B cell (primary cell): Measurements from ENCODE around the gene CDHR1. TPM values are rescaled to one million over a fixed set of nuclear protein-coding genes. Genes with fewer than 3 reads are reported as not detected.

Experiments
- ATAC-seq: fragments of 200-7000 bp; cut with Tn5 transposase; one replicate; pipeline ENCODE4 v1.10.0; 2021; ENCODE audit warnings: low read depth, mild to moderate bottlenecking, moderate number of reproducible peaks, moderate library complexity
- CTCF ChIA-PET: fragments of 350-600 bp; sonication (Branson Sonifier 250); formaldehyde crosslinking; loops from one replicate; lab custom pipeline; 2021; ENCODE audit warnings: antibody characterized with exemption, inconsistent platforms; lab: Charles Lee
- POLR2A ChIA-PET: fragments of 350-600 bp; sonication (Branson Sonifier 250); formaldehyde crosslinking; loops from one replicate; lab custom pipeline; 2021; ENCODE audit warnings: antibody characterized with exemption; lab: Charles Lee
- DNase-seq: peaks from one replicate; pipeline ENCODE4 v3.0.0; 2013
- H2AFZ ChIP-seq: 2 replicates; pipeline ENCODE4 v1.6.1; 2012; ENCODE audit warnings: mild to moderate bottlenecking, low read depth, low read length; ENCODE audit not compliant: insufficient read depth, poor library complexity, severe bottlenecking
- H3K27ac ChIP-seq, 2 donors: 1 replicate in 1 of 2; 2 replicates in 1 of 2; pipeline ENCODE4 v1.5.1; 2012 to 2013; ENCODE audit warnings: low read length in 2 of 2, mild to moderate bottlenecking in 2 of 2, moderate library complexity in 1 of 2
- H3K27me3 ChIP-seq, 4 experiments: fragments of 200-600 bp in 1 of 4; sonication (generic) in 1 of 4; replicated peaks in 1 of 4; 1 replicate in 2 of 4; 2 replicates in 2 of 4; pipeline versions ENCODE4 v1.6.1 to v1.7.0; 2013 to 2016; ENCODE audit warnings: low read length in 3 of 4, mild to moderate bottlenecking in 2 of 4, mixed read lengths in 1 of 4, moderate library complexity in 1 of 4; ENCODE audit not compliant: insufficient read depth in 4 of 4, control insufficient read depth in 3 of 4; ENCODE audit errors: control extremely low read depth in 1 of 4
- H3K36me3 ChIP-seq, 2 experiments: replicated peaks in 1 of 2; 1 replicate in 1 of 2; 2 replicates in 1 of 2; pipeline versions ENCODE4 v1.6.1 to v1.7.1; 2013; ENCODE audit warnings: low read length in 1 of 2; ENCODE audit not compliant: insufficient read depth in 2 of 2, control insufficient read depth in 1 of 2; ENCODE audit errors: control extremely low read depth in 1 of 2, extremely low read depth in 1 of 2
- H3K4me1 ChIP-seq, 2 donors: fragments of 200-600 bp in 1 of 2; sonication (generic) in 1 of 2; 1 replicate in 1 of 2; 2 replicates in 1 of 2; pipeline versions ENCODE4 v1.5.1 to v1.6.1; 2013 to 2017; ENCODE audit warnings: low read length in 2 of 2; ENCODE audit not compliant: control insufficient read depth in 2 of 2, insufficient read depth in 2 of 2
- H3K4me2 ChIP-seq: replicated peaks from 2 replicates; pipeline ENCODE3; 2012; ENCODE audit warnings: mild to moderate bottlenecking, low read depth, low read length; ENCODE audit not compliant: poor library complexity, severe bottlenecking
- H3K4me3 ChIP-seq, 5 experiments: fragments of 200-600 bp in 1 of 5; sonication (generic) in 1 of 5; 1 replicate in 3 of 5; 2 replicates in 2 of 5; pipeline versions ENCODE4 v1.5.1 to v1.7.0; 2011 to 2016; ENCODE audit warnings: low read length in 4 of 5, mild to moderate bottlenecking in 4 of 5, low read depth in 2 of 5, control low read depth in 1 of 5, moderate library complexity in 1 of 5; ENCODE audit not compliant: insufficient read depth in 1 of 5; ENCODE audit errors: control extremely low read depth in 1 of 5, extremely low read depth in 1 of 5
- H3K79me2 ChIP-seq: fragments of 200-600 bp; sonication (generic); one replicate; pipeline ENCODE4 v1.6.0; 2016; ENCODE audit warnings: low read length; ENCODE audit not compliant: control insufficient read depth, insufficient read depth
- H3K9ac ChIP-seq: fragments of 200-600 bp; sonication (generic); 2 replicates; pipeline ENCODE4 v1.6.1; 2017; ENCODE audit warnings: mild to moderate bottlenecking, low read length, moderate library complexity
- H3K9me3 ChIP-seq, 3 donors: one replicate each; pipeline versions ENCODE4 v1.6.1 to v1.7.1; 2013; ENCODE audit warnings: low read length in 2 of 3; ENCODE audit not compliant: control insufficient read depth in 2 of 3, insufficient read depth in 1 of 3; ENCODE audit errors: control extremely low read depth in 1 of 3
- H4K20me1 ChIP-seq: 2 replicates; pipeline ENCODE4 v1.6.0; 2012; ENCODE audit warnings: mild to moderate bottlenecking, low read length; ENCODE audit not compliant: insufficient read depth, control insufficient read depth, poor library complexity, severe bottlenecking
- H3K27ac Mint-ChIP-seq: one replicate; pipeline ENCODE4 v1.8.0; 2021; ENCODE audit warnings: mixed read lengths
- H3K27me3 Mint-ChIP-seq: one replicate; pipeline ENCODE4 v1.8.0; 2021; ENCODE audit warnings: mixed read lengths
- H3K4me1 Mint-ChIP-seq: one replicate; pipeline ENCODE4 v1.8.0; 2021; ENCODE audit warnings: mixed read lengths
- H3K4me3 Mint-ChIP-seq: one replicate; pipeline ENCODE4 v1.8.0; 2021; ENCODE audit warnings: mixed read lengths
- H3K9me3 Mint-ChIP-seq: one replicate; pipeline ENCODE4 v1.8.0; 2022; ENCODE audit warnings: mixed read lengths; ENCODE audit not compliant: insufficient read depth
- CTCF ChIP-seq: fragments of 200-600 bp; IDR thresholded peaks from one replicate; pipeline ENCODE4 v1.8.0; 2022; ENCODE audit warnings: antibody characterized with exemption, mild to moderate bottlenecking
- EZH2 ChIP-seq: IDR thresholded peaks from 2 replicates; pipeline ENCODE4 v1.6.1; 2012; ENCODE audit warnings: borderline replicate concordance, low read depth, mild to moderate bottlenecking, moderate library complexity, low read length; ENCODE audit not compliant: insufficient read depth, poor library complexity, severe bottlenecking
- WGBS: methylation state at CpG from one replicate; pipeline ENCODE4 v1.1.5; 2013; ENCODE audit warnings: missing lambda C conversion rate; ENCODE audit not compliant: insufficient coverage; 5-methylcytosine and 5-hydroxymethylcytosine counted together
- intact Hi-C: fragments of 100-400 bp; cut with micrococcal nuclease; formaldehyde crosslinking; loops from one replicate; pipeline ENCODE4 v1.10.0; 2022
- polyA plus RNA-seq: library from polyadenylated mRNA; depleted of rRNA; stranded (reverse); fragments of >200 nt; gene quantifications from 2 replicates; pipeline ENCODE4 v1.2.3, GENCODE V29; 2012
- total RNA-seq, 2 donors: library from RNA; stranded (reverse); fragments of 120-200 nt in 1 of 2; gene quantifications; 1 replicate in 1 of 2; 2 replicates in 1 of 2; pipeline versions ENCODE4 v1.2.3 to v1.2.4, GENCODE V29; 2013 to 2022

The CDHR1 gene
- total and polyA plus RNA-seq, 2 donors (not counting 1 experiment from before 2014, with no cell fraction given), result 0.31 to 1.7 TPM

DNA sequence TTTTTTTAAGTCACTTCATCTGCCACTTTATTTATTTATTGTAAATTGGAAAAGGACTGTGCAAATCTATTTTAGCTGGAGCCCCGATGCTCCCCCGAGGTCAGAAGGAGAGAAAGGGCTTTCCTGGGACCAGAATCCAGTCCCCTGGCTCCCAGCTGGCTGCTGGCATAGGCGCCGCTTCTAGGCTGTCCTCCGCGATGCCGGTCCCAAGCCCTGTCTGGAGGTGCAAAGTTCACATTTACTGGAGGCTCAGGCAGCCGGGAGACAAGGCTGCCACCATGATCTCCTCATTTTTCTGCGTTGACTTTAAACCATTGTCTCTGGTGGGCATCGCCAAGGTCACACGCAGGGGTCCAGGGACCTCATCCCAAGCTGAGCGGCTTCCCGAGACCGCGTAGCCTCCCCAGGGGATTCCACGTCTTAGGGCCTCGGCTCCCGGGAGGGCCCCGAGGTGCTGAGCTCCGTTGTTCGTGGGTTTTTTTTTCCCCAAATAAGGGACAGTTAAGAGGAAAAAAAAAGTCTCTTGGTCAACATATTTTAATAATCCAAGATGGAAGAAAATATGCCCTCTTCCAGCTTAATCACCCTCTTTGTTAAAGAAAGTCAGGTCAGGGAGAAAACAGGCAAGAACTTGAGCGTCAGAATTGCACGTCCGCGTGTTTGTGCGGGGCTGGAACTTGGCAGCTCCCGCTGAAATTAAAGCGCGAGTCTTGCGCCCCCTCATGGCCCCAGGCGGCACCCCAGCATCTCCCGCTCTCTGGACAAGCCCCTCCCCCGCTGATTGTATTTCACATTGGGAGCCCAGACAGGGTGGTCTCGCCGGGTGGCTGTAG is 62.4 kb downstream of the CDHR1 start:
- peaks cover 23% of the 10 kb centered on the region for H3K27me3 Mint-ChIP-seq
- Histone ChIP-seq H3K27me3 (peaks cover 0 to 14% (median 0%) of the 10 kb centered on the region in 4 experiments), H3K4me2 (no peak overlapping the region), H4K20me1 (no peaks in the 10 kb centered on the region), H2AFZ (no peak overlapping the region), H3K4me1 (no peaks in the 10 kb centered on the region), H3K27ac (no peak overlapping the region), H3K9me3 (no peaks in the 10 kb centered on the region), H3K4me3 (no peak overlapping the region), H3K79me2 (no peaks in the 10 kb centered on the region), H3K9ac (no peak overlapping the region), H3K36me3 (no peaks in the 10 kb centered on the region)
- 47% methylated on average over 28 of the region's 35 CpGs for WGBS
- H3K4me1 Mint-ChIP-seq, result no peaks in the 10 kb centered on the region
- no peak overlapping the region for H3K27ac Mint-ChIP-seq
- peak; percentile 32 for DNase-seq
- ChIA-PET CTCF (interaction anchor here (0.9 to 1.9 kb wide), 4 partner anchors 10 to 280 kb away, joined by 3 to 6 read pairs (median 3); no protein-coding TSS in a partner anchor), POLR2A (no interaction called here)
- TF ChIP-seq EZH2 (no peak), CTCF (peak; percentile 46)
- H3K9me3 Mint-ChIP-seq, result no peaks in the 10 kb centered on the region
- intact Hi-C loops, result loop anchor here (1.0 kb wide), 1 partner anchor 108 kb away; no protein-coding TSS in a partner anchor
- no peak overlapping the region for H3K4me3 Mint-ChIP-seq
- no peak for ATAC-seq
